ENCODE data around the gene NECAB3. TPM values are rescaled to one million over a fixed set of nuclear protein-coding genes. Genes with fewer than 3 reads are reported as not detected.

The NECAB3 gene
- total and polyA plus RNA-seq, 2 of the 4 experiments (the other 2 are of a cell fraction) = 8.6 to 28.4 TPM

DNA sequence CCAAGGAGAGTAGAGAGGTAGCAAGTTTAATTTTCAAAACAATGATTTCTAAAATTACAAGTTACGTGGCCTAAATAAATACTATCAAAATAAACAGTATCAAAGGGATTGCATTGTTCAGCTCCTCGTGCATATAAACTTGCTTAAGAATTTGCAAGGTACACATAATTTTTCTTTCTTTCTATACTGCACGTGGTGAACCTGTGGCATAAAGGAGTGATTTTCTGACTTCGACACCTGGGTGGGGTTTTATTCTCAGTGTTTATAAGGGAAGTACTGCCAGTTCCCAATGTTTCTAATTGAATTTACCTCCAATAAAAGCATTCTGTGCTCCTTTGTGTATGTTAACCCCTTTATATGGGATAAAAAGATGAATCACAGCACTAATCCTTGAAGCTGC lies 62.2 kb downstream of the NECAB3 start:
- CTCF ChIA-PET = no interaction called here
- no peak for TF ChIP-seq POLR2A (IDR thresholded peaks at IDR 0.05; ENCODE audit: low read depth, low read length)
- no peak for TF ChIP-seq ELK1 (IDR thresholded peaks at IDR 0.05; ENCODE audit: borderline replicate concordance, low read depth, low read length)
- no peak for TF ChIP-seq RCOR1 (IDR thresholded peaks at IDR 0.05; ENCODE audit: insufficient replicate concordance, low read length)
- TF ChIP-seq MAFK (IDR thresholded peaks at IDR 0.05; ENCODE audit: low read depth, low read length) = no peak
- TF ChIP-seq MXI1 (IDR thresholded peaks at IDR 0.05; ENCODE audit: borderline replicate concordance, low read depth, low read length) = no peak
- TF ChIP-seq NFE2L2 (IDR thresholded peaks at IDR 0.05; ENCODE audit: low read depth, low read length) = no peak
- no peak for TF ChIP-seq BHLHE40 (IDR thresholded peaks at IDR 0.05; ENCODE audit: low read depth, low read length)
- no peak for TF ChIP-seq CEBPB (IDR thresholded peaks at IDR 0.05; ENCODE audit: low read depth, low read length)
- TF ChIP-seq RAD21 (IDR thresholded peaks at IDR 0.05; ENCODE audit: low read length) = no peak
- TF ChIP-seq FOS (IDR thresholded peaks at IDR 0.05; ENCODE audit: low read depth, low read length) = no peak
- Histone ChIP-seq H3K9me3 (ENCODE audit: control insufficient read depth, insufficient read depth, low read length) (no peaks in the 10 kb centered on the region), H4K8ac (ENCODE audit: low read depth in 2 of 2, low read length in 2 of 2) (no peak overlapping the region), H3K27me3 (ENCODE audit: control insufficient read depth, insufficient read depth, low read length) (no peaks in the 10 kb centered on the region), H3K14ac (replicated peaks; ENCODE audit: low read depth, low read length) (no peak overlapping the region), H3K27ac (ENCODE audit: insufficient read depth, low read length) (no peak overlapping the region), H2AK5ac (ENCODE audit: low read depth, low read length) (no peak overlapping the region), H2BK20ac (ENCODE audit: low read depth, low read length) (no peak overlapping the region), H2BK120ac (ENCODE audit: low read depth, low read length) (no peak overlapping the region), H3K4me1 (ENCODE audit: control insufficient read depth, insufficient read depth, low read length) (no peaks in the 10 kb centered on the region), H2BK5ac (ENCODE audit: low read depth, low read length, poor library complexity, severe bottlenecking) (no peak overlapping the region), H3K79me1 (ENCODE audit: low read depth in 1 of 2, low read length in 2 of 2) (0 out of 4 replicates have a peak, but pooled peaks cover 0 to 3% of the 10 kb centered on the region in 2 experiments), H2BK15ac (ENCODE audit: low read depth, low read length) (no peak overlapping the region), H2AFZ (replicated peaks; ENCODE audit: low read length, poor library complexity) (no peak overlapping the region), H3K23ac (ENCODE audit: low read depth, low read length) (no peak overlapping the region), H3K9me1 (ENCODE audit: insufficient read depth, low read length) (peaks cover 3% of the 10 kb centered on the region; the same call in 1 of the 2 replicates), H4K91ac (ENCODE audit: insufficient read depth, low read depth, low read length) (no peak overlapping the region), H4K20me1 (ENCODE audit: insufficient read depth, low read length) (no peaks in the 10 kb centered on the region), H3K36me3 (ENCODE audit: control insufficient read depth, insufficient read depth, low read length) (peaks cover 31% of the 10 kb centered on the region), H3K9ac (ENCODE audit: low read depth, low read length) (no peak overlapping the region), H3K4me2 (ENCODE audit: low read depth, low read length) (no peak overlapping the region), H3K18ac (ENCODE audit: low read depth, low read length) (no peak overlapping the region), H3K4ac (ENCODE audit: low read depth, low read length) (no peak overlapping the region), H2AK9ac (replicated peaks; ENCODE audit: low read depth, low read length, poor library complexity) (no peak overlapping the region), H3K4me3 (ENCODE audit: insufficient read depth, low read depth, low read length) (no peak overlapping the region), H3K56ac (ENCODE audit: extremely low read depth, insufficient read depth, low read length) (no peak overlapping the region), H4K5ac (ENCODE audit: low read depth, low read length) (no peak overlapping the region)
- in situ Hi-C loops (cut with MboI; ENCODE audit: low sequenced_read_pairs) = no loop called here
- WGBS, 2 experiments (ENCODE audit: extremely low coverage in 2 of 2, insufficient read length in 1 of 2) = no CpG with 5 or more reads among the region's 4 CpGs
- dilution Hi-C loops (cut with HindIII; ENCODE audit: low sequenced_read_pairs, unreplicated experiment) = no loop called here
- DNase-seq (no peak), ATAC-seq (ENCODE audit: low read depth) (no peak)
- POLR2A ChIA-PET (ENCODE audit: unreplicated experiment) = no interaction called here
- intact Hi-C loops (cut with micrococcal nuclease) = no loop called here
- no TSS peak for BruUV-seq (replicated peaks)

Measured in IMR-90 (cell line).